ENCODE measurements around the gene TOMM20.
"Not testable (repeated sequence)": the region's sequence is repeated elsewhere in the genome, so short reads cannot be mapped to it uniquely, and the experiment has no call there.

Gene TOMM20

DNA sequence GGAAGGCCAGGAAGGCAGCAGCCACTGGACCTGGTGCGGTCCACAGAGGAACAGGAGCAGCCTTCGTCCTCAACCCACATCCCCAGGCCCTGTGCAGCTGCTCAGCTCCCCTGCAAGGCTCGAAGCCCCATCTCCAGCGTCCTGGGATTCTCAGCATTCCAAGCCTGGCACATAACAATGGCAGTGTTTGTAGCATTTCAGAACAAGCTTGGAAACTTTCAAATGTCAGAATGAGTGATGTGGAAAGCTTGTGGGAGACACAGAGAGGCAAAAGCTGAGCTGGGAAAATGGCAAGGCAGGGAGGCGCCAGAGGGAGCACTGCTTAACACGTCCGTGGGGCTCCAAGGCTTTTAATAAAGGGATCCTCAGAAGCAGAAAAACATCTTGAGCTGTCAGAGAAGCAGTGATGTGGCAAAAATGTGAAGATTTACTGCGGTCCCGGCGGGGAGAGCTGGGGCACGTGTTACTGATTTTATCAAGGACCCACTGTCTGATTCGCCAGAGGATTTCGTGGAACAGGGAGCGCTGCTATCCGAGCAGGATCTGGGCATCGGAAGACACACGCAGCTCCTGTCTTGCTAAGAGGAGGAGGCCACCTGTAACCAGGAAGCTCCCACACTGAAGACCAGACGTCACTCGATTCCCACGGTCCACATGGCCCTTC, 38.1 kb downstream of the TOMM20 start:
- peak; percentile 69 for DNase-seq (ENCODE audit: low read depth)
- H3K4me3 ChIP-seq (ENCODE audit: low read length) = no peak overlapping the region
- TF ChIP-seq CTCF (conservative IDR thresholded peaks at IDR 0.05; ENCODE audit: low read length) = peak; percentile 17; the same call in 1 of the 2 replicates

GRCh38 chr1:235088907-235089306, 39.7 kb downstream of the TOMM20 start:
- no peak for TF ChIP-seq CTCF (conservative IDR thresholded peaks at IDR 0.05; ENCODE audit: low read length)
- DNase-seq (ENCODE audit: low read depth) = no peak
- no peak overlapping the region for H3K4me3 ChIP-seq (ENCODE audit: low read length)

DNA sequence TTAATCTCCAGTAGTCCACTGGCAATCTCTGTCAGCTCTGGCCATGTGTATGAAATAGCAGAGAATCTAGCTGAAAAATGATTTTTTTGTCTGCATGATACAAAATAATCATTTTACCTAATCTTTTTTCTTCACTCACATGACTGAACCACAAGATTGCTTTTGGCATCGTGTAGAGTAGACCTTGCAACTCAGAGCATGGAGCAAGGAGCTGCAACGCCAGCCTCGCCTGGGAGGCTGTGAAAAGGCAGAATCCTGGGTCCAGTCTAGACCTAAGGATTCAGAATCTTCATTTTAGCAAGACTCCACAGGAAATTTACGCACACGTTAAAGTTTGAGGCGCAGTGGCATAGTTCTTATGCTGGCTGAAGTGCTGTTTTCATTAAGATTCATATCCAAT, 40.2 kb downstream of the TOMM20 start:
- no peak for TF ChIP-seq CTCF (conservative IDR thresholded peaks at IDR 0.05; ENCODE audit: low read length)
- no peak for DNase-seq (ENCODE audit: low read depth)
- no peak overlapping the region for H3K4me3 ChIP-seq (ENCODE audit: low read length)

GRCh38 chr1:235087906-235088305, 40.7 kb downstream of the TOMM20 start:
- DNase-seq (ENCODE audit: low read depth) = no peak
- TF ChIP-seq CTCF (conservative IDR thresholded peaks at IDR 0.05; ENCODE audit: low read length) = no peak
- no peak overlapping the region for H3K4me3 ChIP-seq (ENCODE audit: low read length)

DNA sequence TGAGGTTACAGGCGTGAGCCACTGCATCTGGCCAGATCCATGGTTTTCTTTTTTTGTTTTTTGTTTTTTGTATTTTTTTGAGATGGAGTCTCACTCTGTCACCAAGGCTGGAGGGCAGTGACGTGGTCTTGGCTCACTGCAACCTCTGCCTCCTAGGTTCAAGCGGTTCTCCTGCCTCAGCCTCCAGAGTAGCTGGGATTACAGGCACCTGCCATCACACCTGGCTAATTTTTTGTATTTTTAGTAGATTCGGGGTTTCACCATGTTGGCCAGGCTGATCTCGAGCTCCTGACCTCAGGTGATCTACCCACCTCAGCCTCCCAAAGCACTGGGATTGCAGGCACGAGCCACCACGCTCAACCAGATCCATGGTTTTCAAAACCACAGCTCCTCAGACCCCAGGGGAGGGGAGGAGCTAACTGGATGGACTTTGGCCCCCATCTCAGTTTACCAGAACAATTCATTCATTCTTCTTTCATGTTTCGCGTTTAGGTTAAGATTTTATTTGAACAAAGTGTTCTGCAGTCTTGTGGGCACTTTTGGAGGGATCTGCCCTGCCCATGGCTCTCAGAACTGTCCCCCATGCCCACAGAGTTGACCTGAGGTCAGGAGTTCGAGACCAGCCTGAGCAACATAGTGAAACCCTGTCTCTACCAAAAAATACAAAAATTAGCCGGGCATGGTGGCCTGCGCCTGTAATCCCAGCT, 43.1 kb downstream of the TOMM20 start:
- DNase-seq (ENCODE audit: low read depth); H3K4me3 ChIP-seq (ENCODE audit: low read length): not testable (repeated sequence)

DNA sequence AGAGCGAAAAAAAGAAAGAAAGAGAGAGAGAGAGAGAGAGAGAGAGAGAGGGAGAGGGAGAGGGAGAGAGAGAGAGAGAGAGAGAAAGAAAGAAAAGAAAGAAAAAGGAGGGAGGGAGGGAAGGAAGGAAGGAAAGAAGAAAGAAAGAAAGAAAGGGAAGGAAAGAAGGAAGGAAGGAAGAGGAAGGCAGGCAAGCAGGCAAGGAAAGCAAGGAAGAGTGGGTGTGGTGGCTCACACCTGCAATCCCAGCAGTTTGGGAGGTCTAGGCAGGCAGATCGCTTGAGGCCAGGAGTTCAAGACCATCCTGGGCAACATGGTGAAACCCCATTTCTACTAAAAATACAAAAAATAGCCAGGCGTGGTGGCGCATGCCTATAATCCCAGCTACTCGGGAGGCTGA, 47.8 kb downstream of the TOMM20 start:
- H3K4me3 ChIP-seq (ENCODE audit: low read length); DNase-seq (ENCODE audit: low read depth): not testable (repeated sequence)

- H3K4me3 ChIP-seq (ENCODE audit: low read length); DNase-seq (ENCODE audit: low read depth): not testable (repeated sequence)
These were observed 48.4 kb downstream of the TOMM20 start for GRCh38 chr1:235080297-235080657.

GRCh38 chr1:235079443-235080296, 49.0 kb downstream of the TOMM20 start:
- DNase-seq (ENCODE audit: low read depth) = no peak
- TF ChIP-seq CTCF (conservative IDR thresholded peaks at IDR 0.05; ENCODE audit: low read length) = no peak
- no peak overlapping the region for H3K4me3 ChIP-seq (ENCODE audit: low read length)

Data from AG10803 (cell line).